Stomach smooth muscle (tissue), 2 donors: Measurements from ENCODE around the gene ZNHIT1.

Source experiments
- H3K27ac ChIP-seq: one replicate; pipeline ENCODE4 v1.7.0; 2013; ENCODE audit warnings: mild to moderate bottlenecking, low read length, inconsistent platforms
- H3K27me3 ChIP-seq, 2 donors: one replicate each; pipeline ENCODE4 v1.7.0; 2013; ENCODE audit warnings: low read length in 2 of 2; ENCODE audit not compliant: insufficient read depth in 2 of 2, control insufficient read depth in 1 of 2
- H3K36me3 ChIP-seq, 2 donors: one replicate each; pipeline ENCODE4 v1.7.0; 2013; ENCODE audit warnings: low read length in 2 of 2; ENCODE audit not compliant: control insufficient read depth in 2 of 2, insufficient read depth in 2 of 2
- H3K4me1 ChIP-seq: one replicate; pipeline ENCODE4 v1.7.0; 2013; ENCODE audit warnings: low read length; ENCODE audit not compliant: control insufficient read depth, insufficient read depth
- H3K4me3 ChIP-seq, 2 donors: one replicate each; pipeline ENCODE4 v1.7.0; 2013; ENCODE audit warnings: low read length in 2 of 2
- H3K9ac ChIP-seq, 2 donors: one replicate each; pipeline ENCODE4 v1.7.0; 2013; ENCODE audit warnings: low read length in 2 of 2, mild to moderate bottlenecking in 1 of 2
- H3K9me3 ChIP-seq, 2 donors: one replicate each; pipeline ENCODE4 v1.7.0; 2013; ENCODE audit warnings: low read length in 2 of 2; ENCODE audit not compliant: control insufficient read depth in 2 of 2
- donor health status: healthy.
- donor health status: Pancreatic carcinoma.

Gene ZNHIT1

GRCh38 chr7:101217388-101218235, at the start of gene ZNHIT1, which contains the start of gene PLOD3:
Gene ZNHIT1 (plus strand): TSS chr7:101218165. CDS start chr7:101218196, 31 bp downstream.
Gene PLOD3 (minus strand): TSS chr7:101217581. CDS start chr7:101217274, 307 bp downstream.
- Histone ChIP-seq H3K27ac (peak within 1 kb of the TSS; percentile 80), H3K9me3 (no peaks in the 10 kb centered on the region), H3K4me1 (peaks cover 35% of the 10 kb centered on the region), H3K4me3 (peak within 1 kb of the TSS; percentile 90 to 97), H3K36me3 (peaks cover 0 to 8% of the 10 kb centered on the region in 2 donors), H3K9ac (peak within 1 kb of the TSS; percentile 80 to 81), H3K27me3 (no peaks in the 10 kb centered on the region)

GRCh38 chr7:101168412-101169049, 49.4 kb upstream of the ZNHIT1 start:
- no peak overlapping the region for H3K9ac ChIP-seq
- H3K36me3 ChIP-seq, result no peaks in the 10 kb centered on the region
- H3K4me3 ChIP-seq, result no peak overlapping the region
- no peaks in the 10 kb centered on the region for H3K9me3 ChIP-seq
- peaks cover 85 to 97% of the 10 kb centered on the region in 2 donors for H3K27me3 ChIP-seq
- H3K4me1 ChIP-seq, result peaks cover 53% of the 10 kb centered on the region
- no peak overlapping the region for H3K27ac ChIP-seq

- Histone ChIP-seq H3K27ac (no peak overlapping the region), H3K4me1 (peaks cover 48% of the 10 kb centered on the region), H3K9me3 (no peaks in the 10 kb centered on the region), H3K36me3 (no peaks in the 10 kb centered on the region), H3K4me3 (peak overlapping the region in 1 of 2 donors; percentile 15), H3K9ac (no peak overlapping the region), H3K27me3 (peaks cover 88 to 97% of the 10 kb centered on the region in 2 donors)
These were observed 48.7 kb upstream of the ZNHIT1 start for GRCh38 chr7:101169110-101169837.

GRCh38 chr7:101169838-101170551, 48.0 kb upstream of the ZNHIT1 start:
- H3K4me1 ChIP-seq, result peaks cover 43% of the 10 kb centered on the region
- H3K9me3 ChIP-seq, result no peaks in the 10 kb centered on the region
- H3K9ac ChIP-seq, result no peak overlapping the region
- peak overlapping the region in 1 of 2 donors; percentile 15 for H3K4me3 ChIP-seq
- no peak overlapping the region for H3K27ac ChIP-seq
- no peaks in the 10 kb centered on the region for H3K36me3 ChIP-seq
- peaks cover 85 to 96% of the 10 kb centered on the region in 2 donors for H3K27me3 ChIP-seq

- peaks cover 35% of the 10 kb centered on the region for H3K4me1 ChIP-seq
- no peak overlapping the region for H3K4me3 ChIP-seq
- H3K9ac ChIP-seq, result no peak overlapping the region
- H3K27me3 ChIP-seq, result peaks cover 87 to 97% of the 10 kb centered on the region in 2 donors
- no peak overlapping the region for H3K27ac ChIP-seq
- no peaks in the 10 kb centered on the region for H3K36me3 ChIP-seq
- H3K9me3 ChIP-seq, result no peaks in the 10 kb centered on the region
These were observed 47.1 kb upstream of the ZNHIT1 start for GRCh38 chr7:101170617-101171441.

- H3K27ac ChIP-seq, result no peak overlapping the region
- H3K4me3 ChIP-seq, result no peak overlapping the region
- H3K36me3 ChIP-seq, result no peaks in the 10 kb centered on the region
- H3K4me1 ChIP-seq, result peaks cover 33% of the 10 kb centered on the region
- H3K27me3 ChIP-seq, result peaks cover 86 to 96% of the 10 kb centered on the region in 2 donors
- no peaks in the 10 kb centered on the region for H3K9me3 ChIP-seq
- H3K9ac ChIP-seq, result no peak overlapping the region
These were observed 46.5 kb upstream of the ZNHIT1 start for GRCh38 chr7:101171442-101171837.

- H3K27ac ChIP-seq, result no peak overlapping the region
- peaks cover 33% of the 10 kb centered on the region for H3K4me1 ChIP-seq
- no peaks in the 10 kb centered on the region for H3K9me3 ChIP-seq
- H3K4me3 ChIP-seq, result peak overlapping the region in 1 of 2 donors; percentile 54
- no peak overlapping the region for H3K9ac ChIP-seq
- peaks cover 89 to 93% of the 10 kb centered on the region in 2 donors for H3K27me3 ChIP-seq
- no peaks in the 10 kb centered on the region for H3K36me3 ChIP-seq
These were observed 45.7 kb upstream of the ZNHIT1 start for GRCh38 chr7:101172005-101172853.

- H3K27ac ChIP-seq, result no peak overlapping the region
- no peak overlapping the region for H3K9ac ChIP-seq
- H3K9me3 ChIP-seq, result no peaks in the 10 kb centered on the region
- peak overlapping the region in 1 of 2 donors; percentile 54 for H3K4me3 ChIP-seq
- H3K27me3 ChIP-seq, result peaks cover 91% of the 10 kb centered on the region in 2 donors
- H3K36me3 ChIP-seq, result no peaks in the 10 kb centered on the region
- peaks cover 33% of the 10 kb centered on the region for H3K4me1 ChIP-seq
These were observed 44.9 kb upstream of the ZNHIT1 start for GRCh38 chr7:101172854-101173751.
